IMR-90 (cell line): Measurements from ENCODE around the gene ITPKC.

Experiments used
- FOS ChIP-seq: fragments of 150-350 bp; IDR thresholded peaks from 2 replicates; pipeline ENCODE4 v1.6.1; 2016; ENCODE audit warnings: low read depth, low read length
- RFX5 ChIP-seq: IDR thresholded peaks from 2 replicates; pipeline ENCODE4 v1.8.0; 2012; ENCODE audit warnings: low read depth, mild to moderate bottlenecking, low read length, moderate library complexity
- USF2 ChIP-seq: fragments of 150-350 bp; IDR thresholded peaks from 2 replicates; pipeline ENCODE4 v1.6.1; 2017; ENCODE audit warnings: mild to moderate bottlenecking, antibody characterized with exemption, low read length, low read depth
- TF ChIP-seq, protein P1 (sequence below): conservative IDR thresholded peaks from 2 replicates; pipeline ENCODE4 v1.5.1; 2012; ENCODE audit warnings: mild to moderate bottlenecking, low read depth, low read length, improper control_type of control experiment

GRCh38 chr19:40724315-40724714 lies 7.4 kb downstream of the ITPKC start:
- TF ChIP-seq, protein P1, sequence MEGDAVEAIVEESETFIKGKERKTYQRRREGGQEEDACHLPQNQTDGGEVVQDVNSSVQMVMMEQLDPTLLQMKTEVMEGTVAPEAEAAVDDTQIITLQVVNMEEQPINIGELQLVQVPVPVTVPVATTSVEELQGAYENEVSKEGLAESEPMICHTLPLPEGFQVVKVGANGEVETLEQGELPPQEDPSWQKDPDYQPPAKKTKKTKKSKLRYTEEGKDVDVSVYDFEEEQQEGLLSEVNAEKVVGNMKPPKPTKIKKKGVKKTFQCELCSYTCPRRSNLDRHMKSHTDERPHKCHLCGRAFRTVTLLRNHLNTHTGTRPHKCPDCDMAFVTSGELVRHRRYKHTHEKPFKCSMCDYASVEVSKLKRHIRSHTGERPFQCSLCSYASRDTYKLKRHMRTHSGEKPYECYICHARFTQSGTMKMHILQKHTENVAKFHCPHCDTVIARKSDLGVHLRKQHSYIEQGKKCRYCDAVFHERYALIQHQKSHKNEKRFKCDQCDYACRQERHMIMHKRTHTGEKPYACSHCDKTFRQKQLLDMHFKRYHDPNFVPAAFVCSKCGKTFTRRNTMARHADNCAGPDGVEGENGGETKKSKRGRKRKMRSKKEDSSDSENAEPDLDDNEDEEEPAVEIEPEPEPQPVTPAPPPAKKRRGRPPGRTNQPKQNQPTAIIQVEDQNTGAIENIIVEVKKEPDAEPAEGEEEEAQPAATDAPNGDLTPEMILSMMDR, result no peak
- TF ChIP-seq RFX5 (no peak), USF2 (no peak), FOS (no peak)
